Left lobe of liver (tissue), 2 donors: ENCODE results near the gene CBX2. TPM values are rescaled to one million over a fixed set of nuclear protein-coding genes. Genes with fewer than 3 reads are reported as not detected.
"Not testable (repeated sequence)": the region's sequence is repeated elsewhere in the genome, so short reads cannot be mapped to it uniquely, and the experiment has no call there.

Experiments
- ATAC-seq: fragments of 200-7000 bp; cut with Tn5 transposase; one replicate; pipeline ENCODE4 v1.9.1; 2020; ENCODE audit warnings: mild to moderate bottlenecking, moderate library complexity
- DNase-seq: peaks from one replicate; pipeline ENCODE4 v3.0.0-alpha.2; 2020; ENCODE audit warnings: low spot score
- total RNA-seq: library from RNA; stranded (reverse); gene quantifications from one replicate; pipeline ENCODE4 v1.2.1, GENCODE V29; 2021
- donor health status: DM: no; HTN: no; CAD: no; lungs with moderate emphysema.
- donor health status: DM: no; HTN: yes; CAD: no.

CBX2 gene
- total RNA-seq, 1 donor from 2014 or later: 0.75 TPM

DNA sequence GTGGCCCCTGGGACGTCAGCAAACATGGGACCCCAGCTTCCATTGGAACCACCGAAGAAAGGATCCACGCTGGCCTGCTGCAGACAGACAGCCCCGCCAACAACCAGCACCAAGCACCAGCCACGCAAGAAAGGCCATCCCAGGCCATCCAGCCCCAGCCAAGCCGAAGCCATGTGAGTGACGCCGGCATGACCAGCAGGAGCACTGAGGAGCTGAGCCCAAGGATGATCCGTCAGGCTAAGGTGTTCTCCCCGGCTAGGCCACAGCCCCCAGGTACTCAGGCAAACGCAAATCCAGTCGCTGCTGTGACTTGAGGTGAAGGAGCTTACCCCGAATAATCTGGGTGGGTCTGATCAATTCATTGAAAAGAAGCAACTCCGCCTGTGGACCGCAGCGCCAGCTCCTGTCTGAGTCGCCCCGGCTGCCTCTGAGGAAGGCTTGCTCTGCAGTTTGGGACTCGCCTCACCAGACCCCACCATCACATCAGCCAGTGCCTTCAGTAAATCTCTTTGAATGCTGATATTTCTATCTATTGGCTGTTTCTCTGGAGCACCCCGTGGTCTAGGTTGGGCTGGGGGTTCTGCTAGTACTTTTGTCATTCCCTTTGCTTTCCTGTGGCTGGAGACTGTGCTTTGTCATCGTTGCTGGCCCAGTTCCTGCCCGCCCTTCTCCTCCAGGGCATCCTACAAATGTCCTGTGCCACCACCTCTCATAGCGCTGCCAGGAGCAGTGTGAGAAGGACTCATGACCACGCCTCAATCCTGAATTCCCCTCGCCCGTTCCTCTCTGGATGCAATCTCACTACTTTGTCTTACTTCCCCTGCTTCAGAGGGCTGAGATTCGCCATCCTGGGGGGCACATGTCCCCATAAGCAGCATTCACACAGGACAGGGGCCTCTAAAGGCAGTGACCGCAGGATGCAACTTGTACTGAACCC, 8.1 kb upstream of the CBX2 start:
- DNase-seq (no peak), ATAC-seq (no peak)

- no peak for ATAC-seq
These were observed 6.7 kb upstream of the CBX2 start for GRCh38 chr17:79771276-79771675.

DNA sequence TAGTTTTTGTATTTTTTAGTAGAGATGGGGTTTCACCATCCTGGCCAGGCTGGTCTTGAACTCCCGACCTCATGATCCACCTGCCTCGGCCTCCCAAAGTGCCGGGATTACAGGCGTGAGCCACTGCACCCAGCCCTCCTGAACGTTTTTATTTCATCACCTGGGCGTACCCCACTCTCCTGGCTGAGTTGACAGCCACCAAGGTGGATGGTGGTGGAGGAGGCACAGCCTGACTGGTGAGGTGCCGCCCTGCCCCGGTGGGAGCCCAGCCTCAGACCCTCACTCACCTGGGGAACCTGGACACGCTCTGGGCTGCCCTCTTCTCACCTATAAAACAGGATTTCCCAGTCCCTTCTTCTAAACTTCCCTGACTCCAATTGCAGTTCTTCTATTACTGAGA, 5.2 kb upstream of the CBX2 start:
- ATAC-seq, DNase-seq: not testable (repeated sequence)

More at GRCh38 chr17:79771276-79771675, 6.7 kb upstream of the CBX2 start:
- DNase-seq: no peak

DNA sequence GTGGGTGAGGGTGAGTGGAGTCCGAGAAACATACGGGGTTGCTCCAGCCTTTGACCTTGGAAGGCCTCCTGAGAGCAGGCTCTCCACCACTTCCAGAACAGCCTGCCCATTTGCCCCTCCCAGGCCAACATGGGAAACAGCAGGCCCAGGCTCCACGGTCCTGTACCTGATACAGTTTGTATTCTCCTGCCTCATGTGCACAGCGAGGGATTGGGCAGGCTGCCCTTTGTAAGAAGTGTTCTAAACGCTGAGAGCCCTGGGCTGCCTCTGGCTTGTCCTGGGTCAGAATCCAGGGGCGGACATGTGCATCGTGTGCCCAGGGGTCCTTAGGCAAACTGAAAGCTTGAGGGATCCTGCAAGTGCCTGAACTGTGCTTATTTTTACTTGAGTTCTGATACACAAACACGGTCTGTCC, 3.4 kb upstream of the CBX2 start:
- ATAC-seq (no peak), DNase-seq (no peak)

GRCh38 chr17:79775632-79776031, 2.3 kb upstream of the CBX2 start:
- no peak for DNase-seq
- ATAC-seq: no peak

- ATAC-seq (no peak), DNase-seq (no peak)
These were observed 1.4 kb upstream of the CBX2 start for GRCh38 chr17:79776376-79777119.

DNA sequence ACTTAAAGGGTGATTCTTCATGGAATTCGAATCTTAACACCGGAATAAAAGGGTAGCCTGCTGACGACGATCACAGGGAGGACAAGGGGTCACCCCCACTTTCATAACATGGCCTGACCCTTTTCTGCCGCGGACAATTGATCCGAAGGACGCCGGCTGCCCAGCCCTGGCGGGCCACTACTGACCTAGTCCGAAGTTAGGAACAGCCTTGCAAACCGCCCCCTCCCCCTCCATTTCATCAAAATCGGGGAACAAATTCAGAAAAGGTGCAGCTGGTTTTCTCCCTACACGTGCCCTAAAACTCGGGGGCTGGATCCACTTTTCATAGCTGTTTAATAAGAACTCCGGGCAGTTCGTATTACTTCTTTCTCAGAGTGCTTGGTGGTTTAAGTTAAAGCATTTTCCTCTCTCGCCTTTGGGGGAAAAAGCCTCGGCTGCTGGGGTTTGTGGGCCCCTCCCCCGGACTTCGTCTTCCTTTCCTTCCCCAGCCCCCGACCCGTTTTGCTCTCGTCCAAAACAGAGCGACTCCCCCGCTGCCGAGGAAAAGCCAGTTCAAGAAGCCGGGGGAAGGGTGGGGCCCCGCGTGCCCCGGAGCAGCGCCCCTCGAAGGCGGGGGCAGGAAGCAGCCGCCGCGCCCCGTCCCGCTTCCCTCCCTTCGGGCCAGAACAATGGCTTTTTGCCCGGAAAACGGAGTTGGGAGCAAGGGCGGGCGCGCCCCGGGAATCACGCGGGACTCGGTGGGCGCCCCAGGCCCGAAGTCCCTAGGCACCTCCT, 641 bp upstream of the CBX2 start:
- peak; percentile 65 for DNase-seq
- peak; percentile 56 for ATAC-seq

DNA sequence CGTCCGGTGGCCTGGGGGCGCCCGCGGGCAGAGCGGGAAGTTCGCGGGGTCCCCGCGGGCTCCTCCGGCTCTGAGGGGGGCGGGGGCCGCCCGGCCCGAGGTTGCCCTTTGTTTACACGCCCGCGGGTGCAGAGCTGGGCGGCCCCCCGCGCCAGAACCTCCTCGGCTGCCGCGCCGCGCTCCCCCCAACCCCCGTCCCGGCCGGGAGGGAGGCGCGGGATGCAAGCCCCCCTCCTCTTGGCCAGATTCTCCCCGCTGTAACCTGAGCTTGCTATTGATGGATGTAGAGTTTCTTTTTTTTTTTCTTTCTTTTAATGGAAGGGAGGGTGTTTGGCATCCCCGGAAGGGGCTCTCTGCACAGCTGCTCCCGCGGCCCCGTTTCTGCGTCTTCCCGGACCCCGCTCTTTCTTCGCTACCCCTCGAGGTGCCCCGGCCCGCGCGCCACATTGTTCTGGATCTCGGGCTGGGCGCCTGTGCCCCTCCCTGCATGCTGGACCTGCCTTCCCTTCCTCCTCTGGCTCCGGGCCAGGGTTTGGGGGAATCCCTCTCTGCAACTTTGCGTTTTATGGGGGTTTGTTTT, 646 bp downstream of the CBX2 start:
- ATAC-seq (no peak), DNase-seq (no peak)

DNA sequence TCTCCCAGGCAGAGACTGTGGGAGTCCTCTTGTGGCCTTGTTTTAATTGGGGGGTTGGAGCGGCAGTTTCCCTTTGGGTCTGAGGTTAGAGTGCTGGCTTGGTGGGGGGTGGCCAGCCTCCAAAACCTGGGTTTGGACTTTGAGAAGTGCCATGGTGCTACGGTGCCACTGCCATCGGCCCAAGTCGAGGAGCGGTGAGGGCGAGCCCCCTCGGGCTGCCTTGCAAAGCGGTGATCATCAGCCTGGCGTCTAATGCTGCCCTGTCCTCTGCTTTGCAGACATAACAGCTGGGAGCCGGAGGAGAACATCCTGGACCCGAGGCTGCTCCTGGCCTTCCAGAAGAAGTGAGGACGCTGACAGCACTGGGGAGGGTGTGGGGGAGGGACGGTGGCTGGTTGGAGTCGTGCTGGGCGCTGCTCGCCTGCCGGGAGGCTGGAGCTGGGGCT, 1.2 kb downstream of the CBX2 start:
- ATAC-seq: no peak

GRCh38 chr17:79779661-79780365, 1.9 kb downstream of the CBX2 start:
- no peak for DNase-seq

More for the DNA sequence above, 1.2 kb downstream of the CBX2 start:
- DNase-seq: no peak

GRCh38 chr17:79781012-79781650, 3.2 kb downstream of the CBX2 start:
- ATAC-seq (no peak), DNase-seq (no peak)

More at GRCh38 chr17:79779661-79780365, 1.9 kb downstream of the CBX2 start:
- no peak for ATAC-seq

DNA sequence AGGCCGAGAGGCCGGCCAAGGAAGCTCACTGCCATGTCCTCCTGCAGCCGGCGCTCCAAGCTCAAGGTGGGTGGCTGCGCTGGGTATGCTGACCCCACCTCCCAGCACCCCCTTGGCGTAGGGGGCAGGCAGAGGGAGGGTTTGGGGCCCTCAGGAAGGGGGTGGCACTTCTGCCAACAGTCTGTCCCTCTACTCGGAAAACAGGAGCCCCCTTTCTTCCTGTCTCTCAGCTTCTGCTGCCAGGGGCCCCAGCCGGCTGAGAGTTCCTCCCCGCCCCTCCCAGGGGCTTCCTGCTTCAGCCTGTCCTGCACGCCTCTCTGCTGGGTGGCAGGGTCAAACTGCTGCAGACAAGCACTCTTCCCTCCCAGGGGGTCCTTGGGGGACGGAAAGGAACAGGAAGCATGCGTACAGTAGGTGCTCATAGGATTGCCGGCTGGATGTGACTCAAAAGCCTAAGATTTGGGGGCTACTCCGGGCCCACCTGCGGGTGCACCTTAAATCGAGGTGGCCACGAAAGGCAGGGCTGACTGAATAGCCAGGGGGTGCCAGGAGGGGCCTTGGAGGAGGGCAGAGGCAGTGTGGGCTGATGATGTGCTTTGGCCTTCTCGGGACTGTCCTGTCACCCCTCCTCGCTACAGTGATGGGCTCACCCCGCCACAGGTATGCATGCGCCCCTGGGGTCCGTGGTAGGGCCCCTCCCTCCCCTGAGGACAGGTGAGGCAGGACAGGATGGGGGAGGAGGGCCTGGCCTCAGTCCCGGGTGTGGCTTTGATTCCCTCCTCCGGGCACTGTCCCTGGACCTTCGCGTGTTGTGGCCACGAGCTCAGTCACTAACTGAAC, 4.0 kb downstream of the CBX2 start:
- ATAC-seq (no peak), DNase-seq (no peak)

DNA sequence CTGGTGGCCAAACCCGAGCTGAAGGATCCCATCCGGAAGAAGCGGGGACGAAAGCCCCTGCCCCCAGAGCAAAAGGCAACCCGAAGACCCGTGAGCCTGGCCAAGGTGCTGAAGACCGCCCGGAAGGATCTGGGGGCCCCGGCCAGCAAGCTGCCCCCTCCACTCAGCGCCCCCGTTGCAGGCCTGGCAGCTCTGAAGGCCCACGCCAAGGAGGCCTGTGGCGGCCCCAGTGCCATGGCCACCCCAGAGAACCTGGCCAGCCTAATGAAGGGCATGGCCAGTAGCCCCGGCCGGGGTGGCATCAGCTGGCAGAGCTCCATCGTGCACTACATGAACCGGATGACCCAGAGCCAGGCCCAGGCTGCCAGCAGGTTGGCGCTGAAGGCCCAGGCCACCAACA, 5.9 kb downstream of the CBX2 start:
- ATAC-seq (no peak), DNase-seq (no peak)

DNA sequence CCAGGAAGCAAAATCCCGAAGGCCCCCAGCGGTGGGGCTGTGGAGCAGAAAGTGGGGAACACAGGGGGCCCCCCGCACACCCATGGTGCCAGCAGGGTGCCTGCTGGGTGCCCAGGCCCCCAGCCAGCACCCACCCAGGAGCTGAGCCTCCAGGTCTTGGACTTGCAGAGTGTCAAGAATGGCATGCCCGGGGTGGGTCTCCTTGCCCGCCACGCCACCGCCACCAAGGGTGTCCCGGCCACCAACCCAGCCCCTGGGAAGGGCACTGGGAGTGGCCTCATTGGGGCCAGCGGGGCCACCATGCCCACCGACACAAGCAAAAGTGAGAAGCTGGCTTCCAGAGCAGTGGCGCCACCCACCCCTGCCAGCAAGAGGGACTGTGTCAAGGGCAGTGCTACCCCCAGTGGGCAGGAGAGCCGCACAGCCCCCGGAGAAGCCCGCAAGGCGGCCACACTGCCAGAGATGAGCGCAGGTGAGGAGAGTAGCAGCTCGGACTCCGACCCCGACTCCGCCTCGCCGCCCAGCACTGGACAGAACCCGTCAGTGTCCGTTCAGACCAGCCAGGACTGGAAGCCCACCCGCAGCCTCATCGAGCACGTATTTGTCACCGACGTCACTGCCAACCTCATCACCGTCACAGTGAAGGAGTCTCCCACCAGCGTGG, 6.5 kb downstream of the CBX2 start:
- no peak for ATAC-seq
- no peak for DNase-seq

DNA sequence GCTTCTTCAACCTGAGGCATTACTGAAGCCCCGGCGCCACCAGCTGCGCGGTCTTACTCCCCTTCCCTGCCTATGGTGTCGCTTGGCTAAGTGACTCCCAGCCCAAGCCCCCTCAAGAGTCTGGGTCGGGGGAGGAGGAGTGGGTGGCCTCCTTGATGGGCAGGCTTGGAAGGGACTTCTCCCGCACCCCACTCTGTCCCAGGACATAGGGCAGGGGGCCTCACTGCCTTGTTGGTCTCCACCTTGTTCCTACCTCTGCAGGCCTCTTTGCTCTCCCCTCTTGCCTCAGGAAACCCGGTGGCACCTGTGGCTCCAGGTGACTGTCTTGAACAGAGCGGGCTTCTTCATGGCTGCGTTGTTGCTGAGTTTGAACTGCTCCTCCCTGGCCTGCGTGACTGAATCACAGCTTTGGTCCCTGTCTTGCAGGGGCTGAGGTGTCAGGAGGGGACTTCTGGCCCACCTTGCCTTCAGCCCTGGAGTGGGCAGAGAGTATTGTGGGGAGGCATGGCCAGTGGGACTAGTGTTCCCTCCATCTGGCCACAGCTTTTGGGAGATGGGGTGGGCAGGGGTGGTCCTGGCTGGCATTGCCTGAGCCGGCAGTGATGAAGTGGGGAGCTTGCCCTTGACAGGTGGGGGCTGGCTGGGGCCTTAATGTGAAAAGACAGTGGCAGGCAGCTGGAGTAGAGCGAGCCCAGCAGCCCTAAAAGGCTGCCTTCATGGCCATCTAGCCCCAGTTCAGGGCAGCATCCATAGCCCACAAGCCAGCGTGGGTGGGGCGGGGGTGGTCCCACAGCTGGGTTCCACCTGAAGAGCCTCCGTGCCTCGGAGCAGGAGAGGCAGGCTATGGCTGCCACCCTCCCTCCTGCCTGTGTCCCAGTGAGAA, 7.3 kb downstream of the CBX2 start:
- no peak for ATAC-seq
- no peak for DNase-seq

- ATAC-seq (no peak), DNase-seq (no peak)
These were observed 8.2 kb downstream of the CBX2 start for GRCh38 chr17:79785900-79786810.
